Omental fat pad (tissue), 4 donors: Measurements from ENCODE around the gene MPP3. TPM values are rescaled to one million over a fixed set of nuclear protein-coding genes. Genes with fewer than 3 reads are reported as not detected.

Source experiments
- ATAC-seq: fragments of 150-250 bp; one replicate; pipeline ENCODE4 v1.9.1; 2016; ENCODE audit warnings: mild to moderate bottlenecking, moderate library complexity; ENCODE audit not compliant: low FRiP score
- DNase-seq: peaks from one replicate; pipeline ENCODE4 v3.0.0-alpha.2; 2019; ENCODE audit warnings: low spot score
- CTCF ChIP-seq, 3 donors: fragments of 450-650 bp; IDR thresholded peaks; one replicate each; pipeline ENCODE4 v1.5.1; 2016 to 2017; ENCODE audit warnings: antibody characterized with exemption in 3 of 3, mild to moderate bottlenecking in 3 of 3, moderate library complexity in 2 of 3
- total RNA-seq, 4 donors: library from RNA; depleted of rRNA; stranded (reverse); fragments of >200 nt; gene quantifications; one replicate each; pipeline ENCODE4 v1.1.0, GENCODE V29; 2016

The MPP3 gene
- total RNA-seq, 4 donors from 2014 or later: 13.2 to 27.9 (median 24.0) TPM

GRCh38 chr17:43772877-43773648 lies 59.9 kb downstream of the MPP3 start:
- no peak for ATAC-seq
- no peak for DNase-seq
- TF ChIP-seq CTCF (IDR thresholded peaks at IDR 0.05): no peak

GRCh38 chr17:43771463-43771862 lies 61.5 kb downstream of the MPP3 start:
- ATAC-seq (no peak), DNase-seq (no peak)
- TF ChIP-seq CTCF (IDR thresholded peaks at IDR 0.05): no peak

GRCh38 chr17:43770957-43771356 lies 62.0 kb downstream of the MPP3 start:
- DNase-seq: no peak
- no peak for TF ChIP-seq CTCF (IDR thresholded peaks at IDR 0.05)
- ATAC-seq: no peak

GRCh38 chr17:43769859-43770258 lies 63.1 kb downstream of the MPP3 start:
- no peak for ATAC-seq
- no peak for TF ChIP-seq CTCF (IDR thresholded peaks at IDR 0.05)
- DNase-seq: no peak

GRCh38 chr17:43769426-43769825 lies 63.5 kb downstream of the MPP3 start:
- DNase-seq (no peak), ATAC-seq (no peak)
- no peak for TF ChIP-seq CTCF (IDR thresholded peaks at IDR 0.05)

GRCh38 chr17:43768943-43769342 lies 64.0 kb downstream of the MPP3 start:
- DNase-seq: no peak
- ATAC-seq: no peak
- TF ChIP-seq CTCF (IDR thresholded peaks at IDR 0.05): no peak

- ATAC-seq (no peak), DNase-seq (no peak)
- no peak for TF ChIP-seq CTCF (IDR thresholded peaks at IDR 0.05)
These were observed 64.6 kb downstream of the MPP3 start for GRCh38 chr17:43768382-43768781.
